ENCODE results near the gene CD300A.

DNA sequence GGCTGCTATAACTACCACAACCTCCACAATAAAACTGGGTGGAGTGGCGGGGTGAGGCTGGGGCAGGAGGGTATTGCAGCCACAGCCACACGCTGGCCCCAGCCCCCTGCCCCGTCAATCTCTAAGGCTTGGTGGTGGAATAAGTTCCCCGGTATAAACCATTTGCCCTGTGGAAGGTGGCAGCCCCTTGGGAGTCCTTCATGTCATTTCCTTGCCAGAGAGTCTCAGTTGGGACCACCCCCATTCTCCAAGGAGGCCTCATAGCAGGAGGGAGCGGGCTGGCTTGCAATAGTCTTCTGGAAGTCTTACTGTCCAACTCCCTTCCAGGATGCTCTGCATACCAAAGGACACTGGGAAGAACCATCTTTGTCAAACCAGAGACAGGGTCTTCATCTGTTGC is 19.4 kb downstream of the CD300A start:
- no peak for TF ChIP-seq POLR2A (IDR thresholded peaks at IDR 0.05; ENCODE audit: low read length)
- no peak for TF ChIP-seq GATA1 (IDR thresholded peaks at IDR 0.05; ENCODE audit: low read depth, low read length)

All from erythroblast (primary cell).